Mesenteric fat pad (tissue), 1 donor: Measurements from ENCODE around the gene C8A. TPM values are rescaled to one million over a fixed set of nuclear protein-coding genes. Genes with fewer than 3 reads are reported as not detected.

Experiments used
- DNase-seq: peaks from one replicate; pipeline ENCODE4 v3.0.0-alpha.2; 2020; ENCODE audit warnings: low spot score
- long read RNA-seq: library from polyadenylated mRNA; unstranded; transcript quantifications from one replicate; pipeline ENCODE4 v2.0.0, GENCODE V29; 2020
- total RNA-seq: library from RNA; stranded (reverse); fragmentation: NEBNext Ultra II Directional; extraction: Animal tissue kit (Norgen Biotek cat#: 25700); gene quantifications from one replicate; pipeline ENCODE4 v1.2.1, GENCODE V29; 2021
- donor health status: DM: yes; HTN: yes; CAD: no.

The C8A gene
- total RNA-seq = not detected
- long read RNA-seq = 0 reads

DNA sequence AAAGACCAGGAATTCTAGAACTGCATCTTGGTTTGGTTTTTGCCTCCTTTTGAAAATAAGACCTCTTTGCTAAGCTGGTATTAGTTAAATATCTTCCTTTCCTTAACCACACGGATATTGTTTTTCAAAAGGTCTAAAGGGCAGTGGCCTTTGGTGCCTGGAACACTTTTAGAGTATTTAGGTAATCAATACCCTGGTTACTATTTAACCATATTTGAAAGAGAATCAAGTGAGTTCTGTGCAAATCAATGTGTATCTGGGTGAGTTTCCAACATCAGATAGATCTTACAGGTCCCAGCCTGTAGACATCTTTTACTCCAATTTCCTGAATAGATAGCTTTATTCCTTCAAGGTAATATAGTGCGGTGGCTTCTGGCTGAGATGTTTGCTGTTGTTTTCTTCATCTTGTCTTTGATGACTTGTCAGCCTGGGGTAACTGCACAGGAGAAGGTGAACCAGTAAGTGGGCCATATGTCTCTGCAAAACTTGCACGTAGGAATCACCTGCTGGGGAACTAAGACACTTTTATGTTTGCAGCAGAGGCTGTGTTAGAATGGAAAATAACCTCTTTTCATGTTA is at the start of gene C8A:
Gene C8A (plus strand): TSS at position 277 of the 579 bp plus-strand sequence. CDS start 105 bp downstream, at position 382.
- no peak for DNase-seq

DNA sequence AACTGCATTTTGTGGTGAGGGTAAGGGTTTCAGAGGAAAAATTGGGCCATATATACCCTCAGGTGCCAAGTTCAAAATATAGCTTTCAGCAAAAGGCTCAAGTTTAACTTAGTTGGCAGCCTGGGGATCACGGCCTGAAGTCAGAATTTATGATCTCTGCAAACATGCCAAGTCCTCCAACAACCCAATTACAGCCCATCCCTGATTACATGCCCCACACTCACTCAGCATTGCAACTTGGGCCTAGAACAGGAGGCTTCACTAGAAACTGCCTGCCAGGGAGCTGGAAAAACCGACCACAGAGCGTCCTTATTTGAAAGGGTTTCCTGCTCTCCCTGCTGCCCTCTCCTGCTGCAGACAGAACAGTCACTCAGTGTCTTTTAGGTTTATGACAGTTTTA is 47.8 kb upstream of the C8A start:
- no peak for DNase-seq

DNA sequence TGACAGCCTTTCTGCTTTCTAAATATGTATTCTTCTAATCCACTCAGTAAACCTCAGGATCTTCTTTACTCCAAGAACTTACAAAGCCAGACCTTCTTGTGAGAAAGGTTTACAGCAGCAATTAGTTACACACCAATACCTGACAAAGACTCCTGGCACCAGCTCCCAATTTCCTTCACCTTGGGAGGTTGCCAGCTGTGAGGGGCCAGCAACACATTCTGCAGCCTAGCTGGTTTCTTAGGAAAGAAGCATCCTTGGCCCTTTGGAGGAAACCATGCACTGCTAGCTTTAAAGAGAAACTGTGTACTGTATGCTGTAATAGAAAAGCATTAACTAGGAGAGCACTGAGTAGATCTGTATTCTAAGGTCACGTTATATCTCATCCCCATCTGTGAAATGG is 46.2 kb upstream of the C8A start:
- DNase-seq = no peak

DNA sequence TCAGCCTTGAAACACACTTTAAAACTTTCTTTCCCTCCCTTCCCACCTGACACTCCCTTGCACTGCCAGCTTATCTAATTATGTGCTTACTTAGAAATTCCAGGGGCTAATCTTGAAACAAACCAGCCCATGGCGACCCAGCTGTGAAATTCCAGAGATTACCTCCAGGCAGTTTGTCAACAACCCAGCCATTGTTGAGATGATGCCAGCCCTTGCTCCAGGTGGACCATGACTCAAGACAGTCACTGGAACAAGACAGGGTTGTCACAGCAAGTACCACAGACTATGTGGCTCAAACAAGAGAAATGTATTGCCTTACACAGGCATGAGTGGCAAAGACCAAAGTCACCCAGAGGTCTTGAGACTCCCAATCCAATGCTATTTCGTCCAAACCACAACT is 43.3 kb upstream of the C8A start:
- DNase-seq = no peak

DNA sequence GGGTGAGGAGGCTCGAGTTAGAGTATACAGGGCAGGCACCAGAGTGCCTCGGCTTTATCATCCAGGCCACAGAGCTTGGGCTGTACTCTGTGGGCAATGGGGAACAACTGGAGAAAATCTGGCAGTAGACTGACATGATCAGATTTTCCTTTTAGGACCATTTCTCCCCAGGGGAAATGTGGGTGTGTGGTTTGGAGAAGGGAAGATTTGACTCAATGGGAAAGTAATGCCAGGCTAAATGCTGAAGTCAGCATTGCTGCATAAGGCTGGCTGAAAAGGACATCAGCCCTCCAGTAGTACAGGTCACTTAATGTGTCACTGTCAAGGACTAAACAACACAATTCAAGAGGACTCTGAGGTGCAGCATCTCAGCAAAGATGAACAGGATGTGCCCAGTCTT is 40.4 kb upstream of the C8A start:
- DNase-seq = no peak

DNA sequence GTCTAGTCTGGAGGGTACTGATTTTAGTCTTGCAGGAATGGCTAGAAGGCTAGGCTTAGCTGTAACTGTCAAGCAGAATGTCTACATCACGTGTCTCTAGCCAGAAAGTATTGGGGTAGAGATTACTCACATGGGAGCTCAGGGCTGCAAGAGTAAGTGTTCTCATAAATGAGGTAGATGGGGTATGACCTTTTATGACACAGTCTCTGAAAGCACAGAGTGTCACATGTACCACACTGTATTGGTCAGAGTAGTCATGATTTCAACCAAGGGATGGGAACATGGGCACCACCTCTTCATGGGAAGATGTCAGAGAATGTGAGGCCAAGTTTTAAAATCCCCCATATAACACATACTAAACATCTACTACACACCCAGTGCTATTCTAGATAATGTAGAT is 38.3 kb upstream of the C8A start:
- no peak for DNase-seq

DNA sequence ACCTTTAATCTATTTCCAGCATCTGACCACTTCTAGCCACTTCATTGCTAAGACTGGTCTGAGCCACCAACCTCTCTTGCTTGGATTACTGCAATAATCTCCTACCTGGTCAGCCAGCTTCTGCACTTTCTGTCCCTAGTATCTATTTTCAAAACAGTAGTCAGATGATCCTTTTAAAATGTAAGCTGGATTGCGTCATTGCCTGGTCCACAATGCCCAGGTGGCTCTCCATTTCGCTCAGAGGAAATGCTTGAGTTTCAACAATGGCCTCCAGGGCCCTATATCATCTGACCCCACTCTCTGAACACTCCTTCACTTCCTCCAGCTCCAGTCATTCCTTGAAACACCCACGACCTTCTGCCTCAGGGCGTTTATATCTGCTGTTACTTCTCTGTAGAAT is 37.7 kb upstream of the C8A start:
- no peak for DNase-seq

DNA sequence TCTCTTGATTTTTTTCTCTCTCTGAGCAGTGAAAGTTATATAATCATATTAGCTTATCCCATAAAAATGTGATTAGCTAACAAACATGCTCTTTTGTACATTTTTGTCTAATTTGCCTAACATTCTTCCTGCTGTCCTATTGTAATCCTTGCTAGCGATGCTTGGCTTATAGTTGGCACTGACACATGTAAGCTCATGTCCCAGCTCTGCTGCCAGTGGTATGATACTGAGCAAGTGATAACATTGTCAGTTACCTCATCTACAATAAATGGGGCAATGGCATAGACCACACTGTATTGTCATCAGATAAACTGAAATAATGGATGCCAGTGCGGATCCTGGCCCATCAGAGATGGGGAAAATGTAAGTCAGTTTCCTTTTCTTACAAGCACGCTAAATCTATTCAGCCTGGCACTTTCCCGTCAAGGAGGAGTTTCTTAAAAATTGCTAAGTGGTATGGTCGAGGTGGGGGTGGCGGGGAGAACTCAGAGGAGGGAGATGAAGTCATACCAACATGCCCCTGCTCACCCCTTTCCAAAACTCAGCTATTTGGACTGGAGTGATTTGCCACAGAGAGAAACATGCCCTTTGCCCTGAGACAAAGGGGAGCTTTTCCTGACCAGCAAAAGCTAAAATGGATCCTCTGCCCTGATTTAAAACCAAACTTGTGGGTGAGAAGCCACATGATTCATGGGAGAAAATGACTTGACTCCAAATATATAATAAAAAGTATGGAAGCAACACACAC is 36.7 kb upstream of the C8A start:
- no peak for DNase-seq

DNA sequence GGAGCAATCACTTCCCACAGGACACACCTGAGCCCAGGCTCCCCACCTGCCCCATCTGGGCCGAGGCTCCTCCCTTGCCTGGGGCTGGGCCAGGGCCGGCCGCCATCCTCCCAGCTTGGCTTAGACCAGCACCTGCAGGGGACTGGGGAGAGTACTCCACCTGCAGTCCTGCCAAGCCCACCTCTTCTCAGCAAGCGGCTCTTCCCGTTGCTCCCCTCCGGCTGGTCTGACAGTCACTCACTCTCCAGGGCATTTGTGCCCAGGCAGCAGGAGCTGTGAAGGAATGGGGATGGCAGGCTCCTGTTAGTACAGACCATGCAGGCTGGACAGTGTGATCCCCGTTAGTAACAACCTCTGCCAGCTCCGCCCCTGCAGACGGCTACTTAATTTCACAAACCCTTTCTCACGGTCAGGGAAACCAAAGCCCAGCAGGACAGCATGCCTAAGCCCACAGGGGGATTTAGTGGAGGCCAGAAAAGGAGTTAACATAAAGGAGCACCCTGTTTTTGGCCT is 35.2 kb upstream of the C8A start, which contains the start of gene FYB2:
Gene FYB2 (minus strand): TSS at position 18 of the 513 bp plus-strand sequence. CDS start 114 bp downstream, outside the sequence.
- no peak for DNase-seq

DNA sequence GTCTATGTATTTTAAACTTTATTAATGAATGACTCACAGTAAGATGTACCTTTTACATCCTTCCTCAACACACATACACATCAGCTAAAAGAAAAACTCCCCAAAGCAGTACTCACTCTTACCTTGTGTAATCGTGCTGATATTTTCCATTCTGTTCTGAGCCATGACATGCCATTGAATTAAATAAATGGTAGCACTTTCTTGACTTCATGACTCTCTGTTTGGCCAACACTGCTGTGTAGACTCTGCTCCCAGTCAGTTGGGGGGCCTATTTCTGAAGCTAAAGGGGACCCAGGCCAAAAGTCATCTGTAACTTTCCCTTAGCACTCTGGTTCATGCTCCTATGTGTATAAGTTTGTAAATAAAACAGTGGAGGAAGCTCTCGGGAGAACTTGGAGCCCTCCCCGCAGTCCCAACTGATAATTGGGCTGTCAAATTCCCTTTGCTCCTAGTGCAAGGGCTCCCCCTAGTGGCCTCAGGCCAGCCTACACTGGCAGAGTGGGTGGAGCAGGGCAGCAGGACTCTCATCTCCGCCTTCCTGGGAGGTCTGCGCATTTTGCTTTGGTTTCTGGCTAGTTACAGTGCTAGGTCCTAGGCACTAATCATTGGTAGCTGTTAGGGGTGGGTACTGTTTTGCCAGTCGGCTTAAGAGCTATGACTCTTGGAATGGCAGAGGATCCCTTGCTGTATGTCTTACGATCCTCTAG is 33.7 kb upstream of the C8A start:
- no peak for DNase-seq

DNA sequence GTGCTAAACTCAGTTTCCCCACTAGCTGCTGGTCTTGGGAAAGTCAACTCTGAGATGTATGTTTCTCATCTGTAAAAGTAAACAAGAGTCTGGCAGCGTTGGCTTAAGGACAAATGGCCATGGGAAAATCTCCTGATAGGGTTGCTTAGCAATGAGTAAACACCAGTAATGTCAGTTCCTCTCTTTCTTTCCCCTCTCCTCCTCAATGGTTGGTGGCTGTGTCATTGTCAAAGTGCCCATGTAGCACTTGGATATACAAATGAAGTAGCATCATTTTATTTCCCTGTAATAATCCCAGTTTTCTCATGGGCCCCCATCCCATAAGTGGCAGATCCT is 33.2 kb upstream of the C8A start:
- DNase-seq = no peak

DNA sequence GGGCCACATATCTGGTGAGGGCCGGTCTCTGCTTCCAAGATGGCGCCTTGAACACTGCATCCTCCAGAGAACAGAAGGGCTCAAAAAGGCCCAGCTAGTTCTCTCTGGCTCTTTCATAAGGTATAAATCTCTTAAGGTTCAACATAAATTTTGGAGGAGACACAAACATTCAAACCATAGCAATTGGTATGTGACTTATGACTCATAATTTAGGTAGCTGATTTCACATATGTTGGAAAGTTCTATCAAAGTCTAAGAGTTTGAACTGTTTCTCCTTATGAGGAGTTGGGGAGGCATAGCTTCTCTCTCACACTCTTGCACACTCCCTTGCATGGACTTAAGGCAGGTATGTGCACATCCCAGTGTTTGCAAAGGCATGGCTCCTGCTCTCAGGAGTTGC is 30.3 kb upstream of the C8A start:
- DNase-seq = no peak

DNA sequence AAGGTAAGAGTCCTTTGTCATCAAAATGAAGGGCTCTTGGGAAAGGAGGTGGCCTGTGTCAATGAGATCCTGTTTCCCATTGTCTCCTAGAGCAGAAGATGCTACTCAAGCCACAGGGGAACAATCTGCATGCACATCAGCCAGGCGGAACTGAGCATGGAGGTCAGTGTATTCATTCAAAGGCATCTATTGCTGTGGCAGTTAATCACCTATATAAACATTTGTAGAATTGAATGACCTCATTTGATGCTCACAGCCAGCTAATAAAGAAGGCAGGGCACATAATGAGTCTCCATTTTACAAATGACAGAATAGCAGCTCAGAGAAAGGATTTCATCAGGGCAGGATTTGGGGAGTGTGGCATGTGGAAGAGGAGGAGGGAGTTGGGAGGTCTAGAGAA is 29.7 kb upstream of the C8A start:
- DNase-seq = no peak

DNA sequence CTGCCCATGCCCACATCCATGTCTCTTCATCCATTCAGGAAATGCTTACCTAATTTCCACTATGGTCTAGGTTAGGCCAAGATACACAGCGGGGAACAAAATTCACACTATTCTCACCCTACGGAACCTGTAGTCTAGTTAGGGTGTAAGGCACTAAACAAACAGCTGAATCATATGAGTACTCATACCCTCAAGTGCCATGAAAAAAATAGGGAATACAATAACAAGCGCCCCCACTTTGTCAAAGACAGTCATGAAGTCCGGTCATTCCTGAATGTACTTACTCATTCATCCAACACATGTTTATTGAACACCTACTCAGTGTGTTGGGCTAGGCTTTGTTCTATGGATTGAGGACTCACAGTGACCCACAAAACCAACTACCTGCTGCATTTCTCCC is 29.2 kb upstream of the C8A start:
- DNase-seq = no peak

DNA sequence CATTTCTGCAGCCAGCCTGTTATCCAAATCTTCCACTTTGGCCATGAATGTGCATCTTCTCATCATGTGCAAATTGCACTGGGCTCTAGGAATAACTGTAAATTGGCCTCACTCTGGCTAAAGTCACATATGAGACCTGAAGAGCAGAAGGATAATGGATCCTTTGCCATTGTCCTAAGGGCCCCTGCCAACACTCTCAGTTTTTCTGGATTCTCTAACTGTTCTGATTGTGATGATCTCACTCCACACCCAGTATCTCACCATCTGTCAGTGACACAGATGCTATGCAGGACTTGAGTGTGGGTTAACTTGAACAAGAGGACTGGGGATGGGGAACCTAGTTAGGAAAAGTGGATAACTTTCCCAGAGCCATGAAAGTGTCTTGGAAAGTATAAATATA is 26.9 kb upstream of the C8A start:
- DNase-seq = no peak

DNA sequence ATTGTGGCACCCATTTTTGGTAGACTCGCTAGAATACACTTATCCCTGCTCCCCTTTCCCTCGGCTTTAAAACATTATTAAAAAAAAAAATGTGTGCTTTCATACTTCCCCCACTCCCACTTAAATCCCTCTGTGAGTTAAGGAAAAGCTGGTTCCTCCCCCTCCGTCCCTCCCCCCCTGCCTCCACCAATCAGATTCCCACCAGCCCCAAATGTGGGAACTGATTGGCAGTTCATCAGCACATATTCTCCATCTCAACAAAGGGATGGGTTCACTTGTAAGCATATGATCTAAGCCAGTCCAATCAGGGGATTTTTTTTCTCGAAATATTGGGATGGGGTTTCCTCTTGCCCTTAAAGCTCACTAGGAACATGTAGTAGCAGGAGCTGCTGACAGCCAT is 24.5 kb upstream of the C8A start:
- DNase-seq = no peak

DNA sequence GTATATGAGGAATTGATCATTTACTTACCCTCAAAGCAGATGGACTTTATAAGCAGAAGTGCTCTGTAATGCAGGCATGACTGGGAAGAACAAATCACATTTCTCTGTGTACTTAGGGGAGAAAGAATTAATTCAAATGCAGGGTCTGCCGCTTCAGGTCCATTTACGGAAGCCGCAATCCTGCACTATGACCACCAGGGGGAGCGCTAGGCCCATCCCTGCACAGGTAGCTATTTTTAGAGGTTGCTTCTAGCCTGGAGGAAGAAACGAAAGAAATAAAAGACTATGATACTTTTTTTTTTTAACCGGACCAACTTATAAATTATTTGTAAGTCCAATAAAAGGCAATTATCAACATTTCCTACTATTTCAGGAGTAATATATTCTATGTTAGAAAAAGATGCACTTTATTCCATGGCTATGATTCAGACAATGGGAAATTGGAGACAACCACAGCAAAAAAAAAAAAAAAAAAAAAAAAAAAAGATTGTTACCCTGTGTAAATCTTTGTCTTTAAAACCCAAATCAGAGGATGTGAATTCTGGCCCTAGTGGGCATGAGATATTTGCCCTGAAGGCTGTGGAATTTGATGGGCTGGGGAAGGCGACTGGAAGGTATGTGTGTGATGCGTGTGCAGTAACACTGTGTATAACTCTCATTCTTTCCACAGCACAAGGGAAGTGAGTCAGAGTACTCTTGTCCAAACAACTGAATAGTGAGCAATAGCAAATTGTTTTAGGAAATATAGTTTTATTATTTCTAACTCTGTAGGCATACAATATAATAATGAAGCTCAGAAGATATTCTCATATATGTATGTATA is 22.5 kb upstream of the C8A start:
- no peak for DNase-seq

DNA sequence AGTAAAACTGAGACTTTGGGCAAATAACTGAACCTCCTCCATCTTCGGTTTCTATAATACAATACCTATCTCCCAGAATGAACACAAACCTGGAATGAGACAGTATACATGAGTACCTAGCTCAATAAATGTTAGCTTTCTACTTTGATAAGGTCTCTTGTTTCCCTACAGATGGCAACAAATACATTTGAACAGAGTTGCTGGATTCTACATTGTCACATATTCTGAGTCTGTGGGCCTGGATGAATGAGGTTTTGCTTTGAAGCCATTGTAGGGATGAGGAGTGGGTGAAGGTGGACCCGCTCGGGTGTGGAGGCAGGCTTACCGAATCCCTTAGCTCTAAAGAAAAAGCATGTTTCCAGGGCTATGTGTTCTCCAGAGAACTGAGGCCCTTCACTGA is 21.5 kb upstream of the C8A start:
- DNase-seq = no peak

DNA sequence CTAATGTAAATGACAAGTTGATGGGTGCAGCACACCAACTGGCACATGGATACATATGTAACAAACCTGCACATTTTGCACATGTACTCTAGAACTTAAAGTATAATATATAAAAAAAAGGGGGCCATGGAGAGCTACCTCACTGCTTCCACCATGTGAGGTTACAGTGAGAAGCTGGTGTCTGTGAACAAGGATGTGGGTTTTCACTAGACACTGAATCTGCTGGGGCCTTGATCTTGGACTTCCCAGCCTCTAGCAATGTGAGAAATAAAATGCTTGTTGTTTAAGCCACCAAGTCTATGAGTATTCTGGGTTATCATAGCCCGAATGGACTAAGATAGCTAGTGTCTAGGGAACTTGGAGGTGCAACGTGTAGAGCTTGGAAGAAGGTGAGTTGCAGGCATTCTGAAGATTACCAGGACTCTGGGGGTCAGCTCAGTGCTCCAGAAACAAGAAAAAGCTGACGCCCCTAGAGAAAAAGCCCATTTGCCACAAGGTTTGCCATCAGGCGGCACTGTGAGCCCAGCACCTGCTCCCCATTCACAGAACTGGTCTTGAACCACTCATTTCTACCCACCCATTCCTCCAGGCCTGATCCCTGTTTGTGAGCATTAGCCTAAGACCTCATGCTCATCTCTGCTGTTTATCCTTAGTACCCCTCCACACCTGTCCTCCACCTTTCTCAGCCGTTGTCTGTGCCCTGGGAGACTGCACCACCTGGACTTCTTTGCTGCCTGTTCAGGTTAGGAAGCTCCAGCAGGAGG is 20.3 kb upstream of the C8A start:
- no peak for DNase-seq

DNA sequence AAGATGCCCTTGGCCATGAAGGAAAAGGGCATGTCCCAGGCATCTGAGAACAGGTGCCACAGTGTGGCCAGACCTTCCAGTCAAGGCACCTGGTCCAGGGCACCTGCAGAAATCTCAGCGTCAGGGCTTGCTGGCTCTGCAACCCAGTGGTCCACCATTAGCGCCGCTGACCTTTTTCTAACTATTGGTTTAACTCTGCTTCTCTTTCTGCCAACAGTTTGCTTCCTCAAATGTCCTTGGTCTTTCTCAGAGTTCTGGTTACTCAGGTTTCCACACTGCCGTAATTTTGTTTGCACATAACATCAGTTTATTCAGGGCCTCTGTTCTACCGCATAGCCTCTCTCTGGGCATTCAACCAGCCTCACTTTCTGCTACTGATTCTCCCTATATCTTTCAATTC is 18.9 kb upstream of the C8A start:
- no peak for DNase-seq

DNA sequence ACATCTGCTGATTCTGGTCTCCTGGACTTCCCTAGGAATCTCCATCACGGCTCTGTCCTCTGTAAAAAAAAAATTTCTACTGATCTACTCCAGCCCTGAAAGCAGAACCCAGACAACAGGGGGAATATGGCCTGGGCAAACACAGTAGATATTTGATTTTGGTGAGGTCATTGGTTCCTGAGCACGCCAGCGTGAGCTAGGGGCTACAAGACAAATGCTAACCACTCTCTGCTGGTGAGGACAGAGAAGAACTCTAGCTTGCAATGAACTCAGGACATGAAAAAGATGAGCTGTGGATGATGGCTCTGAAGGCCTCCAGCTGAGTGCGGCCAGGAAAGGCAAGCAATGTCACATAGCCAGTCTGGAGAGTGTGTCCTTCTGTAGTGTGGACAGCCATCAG is 18.2 kb upstream of the C8A start:
- DNase-seq = no peak
